Esophagus muscularis mucosa (tissue), 4 donors: ENCODE data around the gene SIVA1.

Experiments used
- CTCF ChIP-seq, 3 experiments: fragments of 200-600 bp in 2 of 3; fragments of 450-650 bp in 1 of 3; sonication (generic) in 2 of 3; IDR thresholded peaks; one replicate each; pipeline ENCODE4 v1.5.1; 2017 to 2019; ENCODE audit warnings: antibody characterized with exemption in 3 of 3, mild to moderate bottlenecking in 2 of 3, moderate library complexity in 1 of 3
- EP300 ChIP-seq: sonication (generic); formaldehyde crosslinking; IDR thresholded peaks from one replicate; pipeline ENCODE4 v1.6.1; 2017; ENCODE audit warnings: antibody characterized with exemption
- POLR2A ChIP-seq: fragments of 450-650 bp; IDR thresholded peaks from one replicate; pipeline ENCODE4 v1.6.1; 2017; ENCODE audit warnings: antibody characterized with exemption, moderate library complexity, mild to moderate bottlenecking, low read depth
- POLR2AphosphoS5 ChIP-seq, 2 donors: sonication (generic); formaldehyde crosslinking; IDR thresholded peaks; one replicate each; pipeline ENCODE4 v1.6.1; 2017; ENCODE audit warnings: antibody characterized with exemption in 2 of 2

GRCh38 chr14:104730487-104730886 is 22.5 kb upstream of the SIVA1 start:
- TF ChIP-seq EP300 (no peak), POLR2A (no peak), CTCF (IDR thresholded peaks at IDR 0.05) (no peak), POLR2AphosphoS5 (IDR thresholded peaks at IDR 0.05) (no peak)
